Osteocyte (in vitro differentiated cells): ENCODE results near the gene VAMP1. TPM values are rescaled to one million over a fixed set of nuclear protein-coding genes. Genes with fewer than 3 reads are reported as not detected.

Experiments
- DNase-seq: peaks from one replicate; pipeline ENCODE4 v3.0.0; 2021; ENCODE audit warnings: mixed read lengths; ENCODE audit not compliant: unreplicated experiment; ENCODE audit errors: extremely low spot score
- H3K27ac Mint-ChIP-seq: one replicate; pipeline ENCODE4 v1.8.0; 2021; ENCODE audit warnings: mild to moderate bottlenecking, mixed read lengths; ENCODE audit not compliant: unreplicated experiment
- H3K27me3 Mint-ChIP-seq: one replicate; pipeline ENCODE4 v1.8.0; 2021; ENCODE audit warnings: mixed read lengths; ENCODE audit not compliant: unreplicated experiment
- H3K36me3 Mint-ChIP-seq: one replicate; pipeline ENCODE4 v1.8.0; 2021; ENCODE audit warnings: mixed read lengths; ENCODE audit not compliant: unreplicated experiment
- H3K4me1 Mint-ChIP-seq: one replicate; pipeline ENCODE4 v1.8.0; 2021; ENCODE audit warnings: mixed read lengths; ENCODE audit not compliant: unreplicated experiment
- H3K4me3 Mint-ChIP-seq: one replicate; pipeline ENCODE4 v1.8.0; 2021; ENCODE audit warnings: mild to moderate bottlenecking, moderate library complexity, mixed read lengths; ENCODE audit not compliant: unreplicated experiment
- H3K9me3 Mint-ChIP-seq: one replicate; pipeline ENCODE4 v1.8.0; 2021; ENCODE audit warnings: mixed read lengths; ENCODE audit not compliant: unreplicated experiment
- total RNA-seq: library from RNA; stranded (reverse); gene quantifications from 2 replicates; pipeline ENCODE4 v1.2.1, GENCODE V29; 2021
- TF ChIP-seq, protein P1 (sequence below): fragments of 200-600 bp; sonication (generic); IDR thresholded peaks from 2 replicates; pipeline ENCODE4 v1.5.0; 2021; ENCODE audit warnings: antibody characterized with exemption, mild to moderate bottlenecking, moderate library complexity

VAMP1 gene
- total RNA-seq, 1 donor from 2014 or later, result 6.9 TPM

DNA sequence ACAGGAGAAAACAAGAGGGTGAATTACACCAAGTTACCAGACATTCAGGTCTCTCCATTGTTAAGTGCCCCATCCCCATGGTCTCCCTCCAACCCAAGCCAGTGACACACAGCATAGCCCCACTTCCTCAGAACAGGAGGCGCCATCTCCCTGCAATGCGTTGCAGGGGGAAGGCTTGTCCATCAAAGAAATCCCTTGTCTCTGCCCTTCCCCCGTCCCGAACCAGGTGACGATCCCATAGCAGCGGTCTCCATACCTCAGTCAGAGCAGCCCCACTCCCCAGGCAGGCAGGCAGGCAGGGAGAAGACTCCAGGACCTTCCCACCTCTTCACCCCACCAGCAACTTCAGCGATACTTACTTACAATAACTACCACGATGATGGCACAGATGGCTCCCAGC lies 5.9 kb downstream of the VAMP1 start:
- no peak for DNase-seq
- Mint-ChIP-seq H3K9me3 (no peaks in the 10 kb centered on the region), H3K4me3 (no peak overlapping the region), H3K4me1 (peaks cover 19% of the 10 kb centered on the region), H3K27me3 (no peaks in the 10 kb centered on the region), H3K27ac (no peak overlapping the region), H3K36me3 (peaks cover 11% of the 10 kb centered on the region)
- TF ChIP-seq, protein P1, sequence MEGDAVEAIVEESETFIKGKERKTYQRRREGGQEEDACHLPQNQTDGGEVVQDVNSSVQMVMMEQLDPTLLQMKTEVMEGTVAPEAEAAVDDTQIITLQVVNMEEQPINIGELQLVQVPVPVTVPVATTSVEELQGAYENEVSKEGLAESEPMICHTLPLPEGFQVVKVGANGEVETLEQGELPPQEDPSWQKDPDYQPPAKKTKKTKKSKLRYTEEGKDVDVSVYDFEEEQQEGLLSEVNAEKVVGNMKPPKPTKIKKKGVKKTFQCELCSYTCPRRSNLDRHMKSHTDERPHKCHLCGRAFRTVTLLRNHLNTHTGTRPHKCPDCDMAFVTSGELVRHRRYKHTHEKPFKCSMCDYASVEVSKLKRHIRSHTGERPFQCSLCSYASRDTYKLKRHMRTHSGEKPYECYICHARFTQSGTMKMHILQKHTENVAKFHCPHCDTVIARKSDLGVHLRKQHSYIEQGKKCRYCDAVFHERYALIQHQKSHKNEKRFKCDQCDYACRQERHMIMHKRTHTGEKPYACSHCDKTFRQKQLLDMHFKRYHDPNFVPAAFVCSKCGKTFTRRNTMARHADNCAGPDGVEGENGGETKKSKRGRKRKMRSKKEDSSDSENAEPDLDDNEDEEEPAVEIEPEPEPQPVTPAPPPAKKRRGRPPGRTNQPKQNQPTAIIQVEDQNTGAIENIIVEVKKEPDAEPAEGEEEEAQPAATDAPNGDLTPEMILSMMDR, result no peak

DNA sequence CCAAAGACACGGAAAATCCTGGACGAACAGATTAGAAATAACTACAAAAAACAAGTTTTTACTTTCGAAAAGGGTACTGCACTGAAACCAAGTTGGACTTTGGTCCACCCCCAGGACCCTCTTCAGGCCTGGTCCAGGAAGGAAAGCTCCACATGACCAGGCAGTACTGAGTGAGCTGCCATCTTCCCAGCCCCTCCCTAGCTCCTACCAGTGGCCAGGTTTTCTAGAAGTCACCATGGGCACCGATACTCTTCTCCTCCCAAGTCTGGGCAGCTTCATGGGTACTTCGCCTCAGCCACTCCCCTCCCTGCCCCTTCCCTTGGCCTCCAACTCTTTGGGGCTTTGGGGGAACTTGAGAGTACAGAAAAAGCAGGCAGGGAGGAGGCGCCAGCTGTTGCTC lies 6.6 kb downstream of the VAMP1 start:
- H3K27me3 Mint-ChIP-seq, result no peaks in the 10 kb centered on the region
- DNase-seq, result no peak

DNA sequence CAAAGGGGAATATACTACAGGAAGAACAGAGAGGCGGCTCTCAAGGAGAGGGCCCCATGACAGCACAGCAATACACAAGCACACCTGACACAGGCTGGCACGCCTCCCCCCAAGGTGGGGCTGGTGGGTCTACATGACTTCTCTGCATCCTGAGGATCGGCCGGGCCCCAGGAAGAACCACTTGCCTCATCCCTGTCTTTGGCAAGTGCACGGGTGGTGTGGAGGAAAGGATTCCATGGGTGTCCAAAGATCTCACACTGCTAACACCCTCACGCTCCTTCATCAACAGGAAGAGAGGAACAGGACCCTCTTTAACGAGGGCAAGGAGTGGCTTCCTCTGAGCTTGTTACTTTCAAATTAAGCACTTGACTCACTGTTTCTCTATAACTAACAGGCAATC lies 7.3 kb downstream of the VAMP1 start:
- peaks cover 6% of the 10 kb centered on the region for H3K4me1 Mint-ChIP-seq
- no peak overlapping the region for H3K4me3 Mint-ChIP-seq
- H3K9me3 Mint-ChIP-seq, result no peaks in the 10 kb centered on the region
- no peak for DNase-seq
- H3K27ac Mint-ChIP-seq, result no peak overlapping the region
- no peaks in the 10 kb centered on the region for H3K27me3 Mint-ChIP-seq
- TF ChIP-seq, protein P1, result no peak
- H3K36me3 Mint-ChIP-seq, result peaks cover 15% of the 10 kb centered on the region

More for the DNA sequence above, 6.6 kb downstream of the VAMP1 start:
- Mint-ChIP-seq H3K4me3 (no peak overlapping the region), H3K27ac (no peak overlapping the region), H3K9me3 (no peaks in the 10 kb centered on the region), H3K4me1 (peaks cover 12% of the 10 kb centered on the region), H3K36me3 (peaks cover 14% of the 10 kb centered on the region)
- TF ChIP-seq, protein P1, result no peak

DNA sequence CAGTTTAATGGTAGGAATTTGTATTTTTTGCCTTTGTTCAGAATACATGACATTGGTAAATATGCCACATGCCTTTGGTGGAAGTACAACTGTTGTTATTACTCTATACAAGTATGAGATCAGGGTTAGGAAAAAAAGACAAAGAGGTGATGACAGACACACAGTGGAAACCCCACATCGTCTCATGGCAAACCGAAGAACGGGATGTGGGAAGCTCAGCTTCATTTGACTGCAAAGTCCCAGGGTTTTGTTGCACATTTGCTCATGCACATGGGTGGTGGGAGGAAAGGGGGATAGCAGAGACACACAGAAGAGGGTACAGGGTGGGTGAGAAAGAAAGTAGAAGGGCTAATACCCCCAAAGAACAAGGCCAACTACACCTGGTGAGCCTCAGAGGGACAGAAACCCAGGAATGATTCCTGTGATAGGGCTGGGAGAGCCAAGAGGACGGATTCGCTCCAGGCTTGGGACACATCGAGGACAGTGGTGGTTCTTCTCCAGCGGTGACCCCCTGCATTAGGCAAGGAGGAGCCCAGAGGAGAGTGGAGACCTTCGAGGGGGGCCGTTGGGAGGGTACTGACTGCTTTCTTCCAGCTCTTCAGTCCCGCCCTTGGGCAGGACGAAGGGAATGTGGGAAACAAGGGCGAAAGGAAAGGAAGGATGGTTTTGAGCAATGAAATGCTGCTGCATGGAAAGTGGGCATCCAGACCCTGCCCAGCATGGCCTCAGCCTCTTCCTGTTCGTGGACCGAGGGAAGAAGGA lies 8.1 kb downstream of the VAMP1 start:
- H3K4me3 Mint-ChIP-seq, result no peak overlapping the region
- TF ChIP-seq, protein P1, result no peak
- no peak for DNase-seq
- no peaks in the 10 kb centered on the region for H3K27me3 Mint-ChIP-seq
- peaks cover 15% of the 10 kb centered on the region for H3K36me3 Mint-ChIP-seq
- peaks cover 2% of the 10 kb centered on the region for H3K4me1 Mint-ChIP-seq
- H3K27ac Mint-ChIP-seq, result peak overlapping the region; percentile 48
- no peaks in the 10 kb centered on the region for H3K9me3 Mint-ChIP-seq

DNA sequence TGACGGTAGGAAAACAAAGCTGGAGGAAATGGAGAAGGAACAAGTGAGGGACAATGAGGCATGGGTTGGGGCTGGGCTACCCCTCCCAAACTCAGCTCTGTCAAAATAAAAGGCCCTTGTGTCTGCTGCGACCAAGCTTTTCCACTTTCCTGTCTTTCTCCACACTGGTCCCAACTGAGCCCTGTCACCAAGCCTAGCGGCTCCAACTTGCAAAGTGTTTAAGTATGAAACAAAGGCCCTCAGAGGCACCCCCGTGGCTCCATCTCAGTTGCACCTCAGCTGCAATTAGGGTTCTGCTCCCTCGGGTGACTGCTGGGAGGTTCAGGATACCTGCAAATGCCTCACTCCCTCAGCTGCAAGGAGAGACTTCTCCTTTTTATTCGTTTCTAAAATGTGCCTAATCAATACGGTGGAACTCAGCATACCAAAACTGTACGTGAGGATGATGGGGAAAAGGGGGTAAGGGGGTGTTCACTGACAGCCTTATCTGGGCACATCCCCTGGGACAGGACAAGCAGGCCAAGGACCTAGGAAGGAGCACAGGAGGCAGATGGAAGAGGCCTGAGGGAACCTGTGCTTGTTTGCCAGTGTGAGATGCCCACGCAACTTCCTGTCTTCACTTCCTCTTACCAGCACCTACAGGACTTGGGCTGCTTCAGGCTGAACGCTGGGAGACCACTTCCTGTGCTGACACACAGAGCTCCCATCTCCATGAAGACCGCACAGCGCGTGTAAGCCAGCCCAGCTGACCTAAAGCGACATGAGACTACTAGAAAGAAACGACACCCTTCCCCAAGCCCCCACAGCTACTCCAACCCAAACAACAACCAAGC lies 8.9 kb downstream of the VAMP1 start:
- Mint-ChIP-seq H3K4me1 (no peaks in the 10 kb centered on the region), H3K27ac (no peak overlapping the region), H3K36me3 (peaks cover 19% of the 10 kb centered on the region), H3K4me3 (no peak overlapping the region), H3K9me3 (no peaks in the 10 kb centered on the region), H3K27me3 (no peaks in the 10 kb centered on the region)
- DNase-seq, result no peak
- TF ChIP-seq, protein P1, result no peak
